Left kidney (tissue), 8 donors: ENCODE measurements around the gene RARS1. TPM values are rescaled to one million over a fixed set of nuclear protein-coding genes. Genes with fewer than 3 reads are reported as not detected.

Experiments
- DNase-seq: peaks from one replicate; pipeline ENCODE4 v3.0.0-alpha.2; 2013
- long read RNA-seq, 8 donors: transcript quantifications; one replicate each; lab custom pipeline, GENCODE V29; 2026
- polyA plus RNA-seq: library from polyadenylated mRNA; unstranded; fragments of 120-200 nt; gene quantifications from one replicate; pipeline ENCODE4 v1.2.1, GENCODE V29; 2013; ENCODE audit not compliant: insufficient read length

The RARS1 gene
- 102 TPM for polyA plus RNA-seq
- long read RNA-seq, donor 1, transcript RARS-201 (15 exons, 2,146 nt) = major isoform, 9 of 62 reads
- long read RNA-seq, donor 1, partial matches to known transcripts = 49 of 62 reads
- long read RNA-seq, donor 1, other reads (novel, unspliced or antisense) = 0 of 62 reads
- long read RNA-seq, donor 2, transcript RARS-201 (15 exons, 2,146 nt) = major isoform, 11 of 27 reads
- long read RNA-seq, donor 2, partial matches to known transcripts = 14 of 27 reads
- long read RNA-seq, donor 2, other reads (novel, unspliced or antisense) = 0 of 27 reads
- long read RNA-seq, donor 3, transcript RARS-201 (15 exons, 2,146 nt) = major isoform, 7 of 42 reads
- long read RNA-seq, donor 3, partial matches to known transcripts = 34 of 42 reads
- long read RNA-seq, donor 3, other reads (novel, unspliced or antisense) = 0 of 42 reads
- long read RNA-seq, donor 4, partial matches to known transcripts = 12 of 13 reads
- long read RNA-seq, donor 4, other reads (novel, unspliced or antisense) = 0 of 13 reads
- long read RNA-seq, donor 5, transcript RARS-201 (15 exons, 2,146 nt) = major isoform, 19 of 110 reads
- long read RNA-seq, donor 5, partial matches to known transcripts = 87 of 110 reads
- long read RNA-seq, donor 5, other reads (novel, unspliced or antisense) = 0 of 110 reads
- long read RNA-seq, donor 6, partial matches to known transcripts = 38 of 42 reads
- long read RNA-seq, donor 6, other reads (novel, unspliced or antisense) = 0 of 42 reads
- long read RNA-seq, donor 7, transcript RARS-201 (15 exons, 2,146 nt) = major isoform, 13 of 101 reads
- long read RNA-seq, donor 7, partial matches to known transcripts = 84 of 101 reads
- long read RNA-seq, donor 7, other reads (novel, unspliced or antisense) = 0 of 101 reads
- long read RNA-seq, donor 8, transcript RARS-201 (15 exons, 2,146 nt) = major isoform, 5 of 11 reads
- long read RNA-seq, donor 8, partial matches to known transcripts = 5 of 11 reads
- long read RNA-seq, donor 8, other reads (novel, unspliced or antisense) = 0 of 11 reads

GRCh38 chr5:168486136-168486879 is at the start of gene RARS1:
Gene RARS1, plus strand, starts transcription at chr5:168486471. Its CDS starts 28 bp downstream, at chr5:168486499.
- DNase-seq = peak; percentile 93

GRCh38 chr5:168438349-168438748 is 47.9 kb upstream of the RARS1 start:
- DNase-seq = no peak

GRCh38 chr5:168443533-168443932 is 42.7 kb upstream of the RARS1 start:
- DNase-seq = no peak

GRCh38 chr5:168443950-168444700 is 42.1 kb upstream of the RARS1 start:
- DNase-seq = no peak

GRCh38 chr5:168446983-168447619 is 39.2 kb upstream of the RARS1 start:
- DNase-seq = no peak

- no peak for DNase-seq
These were observed 38.5 kb upstream of the RARS1 start for GRCh38 chr5:168447808-168448207.

- DNase-seq = no peak
These were observed 37.1 kb upstream of the RARS1 start for GRCh38 chr5:168449166-168449565.

- no peak for DNase-seq
These were observed 34.7 kb upstream of the RARS1 start for GRCh38 chr5:168451565-168451964.

GRCh38 chr5:168455201-168455600 is 31.1 kb upstream of the RARS1 start:
- no peak for DNase-seq

GRCh38 chr5:168457542-168457941 is 28.7 kb upstream of the RARS1 start:
- DNase-seq = no peak

GRCh38 chr5:168460606-168461005 is 25.7 kb upstream of the RARS1 start:
- no peak for DNase-seq

- DNase-seq = no peak
These were observed 23.2 kb upstream of the RARS1 start for GRCh38 chr5:168463081-168463480.

GRCh38 chr5:168464214-168464613 is 22.1 kb upstream of the RARS1 start:
- DNase-seq = no peak

- no peak for DNase-seq
These were observed 21.6 kb upstream of the RARS1 start for GRCh38 chr5:168464641-168465040.

- no peak for DNase-seq
These were observed 18.4 kb upstream of the RARS1 start for GRCh38 chr5:168467755-168468330.

GRCh38 chr5:168468836-168469235 is 17.4 kb upstream of the RARS1 start:
- no peak for DNase-seq

- DNase-seq = no peak
These were observed 16.5 kb upstream of the RARS1 start for GRCh38 chr5:168469816-168470215.

GRCh38 chr5:168471785-168472184 is 14.5 kb upstream of the RARS1 start:
- DNase-seq = no peak

- no peak for DNase-seq
These were observed 13.9 kb upstream of the RARS1 start for GRCh38 chr5:168472329-168472728.

- no peak for DNase-seq
These were observed 12.0 kb upstream of the RARS1 start for GRCh38 chr5:168474319-168474718.
